CD4-positive, CD25-positive, alpha-beta regulatory T cell (primary cell): Measurements from ENCODE around the gene TAF1B. TPM values are rescaled to one million over a fixed set of nuclear protein-coding genes. Genes with fewer than 3 reads are reported as not detected.
A peak's percentile ranks its signal among the peaks of the same experiment; 100 is the strongest.

Experiments used
- ATAC-seq, 2 donors: fragments of 150-1000 bp; cut with Tn5 transposase; one replicate each; pipeline ENCODE4 v1.10.0; 2021; ENCODE audit warnings: low read depth in 2 of 2, moderate number of reproducible peaks in 2 of 2, moderate library complexity in 1 of 2
- DNase-seq, 3 donors: peaks; one replicate each; pipeline versions ENCODE4 v3.0.0 to v3.0.0-alpha.2; 2012 to 2022; ENCODE audit warnings: mixed read lengths in 1 of 3
- H3K27ac ChIP-seq: one replicate; pipeline ENCODE4 v1.7.0; 2013; ENCODE audit warnings: mild to moderate bottlenecking, low read length; ENCODE audit not compliant: insufficient read depth, poor library complexity, severe bottlenecking
- H3K27me3 ChIP-seq: one replicate; pipeline ENCODE4 v1.7.0; 2013; ENCODE audit warnings: low read length; ENCODE audit not compliant: control insufficient read depth, insufficient read depth
- H3K36me3 ChIP-seq: one replicate; pipeline ENCODE4 v1.7.0; 2013; ENCODE audit warnings: mild to moderate bottlenecking, low read length, moderate library complexity; ENCODE audit not compliant: control insufficient read depth, insufficient read depth
- H3K4me1 ChIP-seq: 2 replicates; pipeline ENCODE4 v1.7.0; 2013; ENCODE audit warnings: mild to moderate bottlenecking, low read length; ENCODE audit not compliant: insufficient read depth, control insufficient read depth, poor library complexity, severe bottlenecking
- H3K4me3 ChIP-seq: one replicate; pipeline ENCODE4 v1.7.0; 2013; ENCODE audit warnings: low read depth, mild to moderate bottlenecking, low read length, moderate library complexity
- H3K9me3 ChIP-seq, 2 experiments: 1 replicate in 1 of 2; 2 replicates in 1 of 2; pipeline ENCODE4 v1.7.0; 2013; ENCODE audit warnings: low read length in 2 of 2, mild to moderate bottlenecking in 1 of 2, moderate library complexity in 1 of 2; ENCODE audit not compliant: control insufficient read depth in 2 of 2
- H3K27ac Mint-ChIP-seq, 3 donors: one replicate each; pipeline ENCODE4 v1.8.0; 2020 to 2022; ENCODE audit warnings: mild to moderate bottlenecking in 3 of 3, mixed read lengths in 3 of 3, moderate library complexity in 2 of 3
- H3K27me3 Mint-ChIP-seq: one replicate; pipeline ENCODE4 v1.8.0; 2022; ENCODE audit warnings: mild to moderate bottlenecking, mixed read lengths
- H3K36me3 Mint-ChIP-seq: one replicate; pipeline ENCODE4 v1.8.0; 2020; ENCODE audit warnings: mixed read lengths
- H3K4me1 Mint-ChIP-seq, 4 donors: one replicate each; pipeline ENCODE4 v1.8.0; 2020 to 2022; ENCODE audit warnings: mixed read lengths in 4 of 4, mild to moderate bottlenecking in 1 of 4
- H3K4me3 Mint-ChIP-seq, 4 donors: one replicate each; pipeline ENCODE4 v1.8.0; 2020 to 2022; ENCODE audit warnings: mild to moderate bottlenecking in 4 of 4, mixed read lengths in 4 of 4, moderate library complexity in 3 of 4
- H3K9me3 Mint-ChIP-seq, 7 donors: one replicate each; pipeline ENCODE4 v1.8.0; 2020 to 2022; ENCODE audit warnings: mixed read lengths in 7 of 7, mild to moderate bottlenecking in 3 of 7, moderate library complexity in 2 of 7
- polyA plus RNA-seq, 4 donors: library from polyadenylated mRNA; unstranded; fragments of 300-500 nt; fragmentation: Illumina TruSeq; gene quantifications; one replicate each; pipeline ENCODE4 v1.2.3, GENCODE V29; 2021
- total RNA-seq: library from RNA; stranded (reverse); gene quantifications from one replicate; pipeline ENCODE4 v1.2.3, GENCODE V29; 2022

TAF1B gene
- total and polyA plus RNA-seq, 5 donors from 2014 or later, result 9.1 to 23.9 (median 12.0) TPM

DNA sequence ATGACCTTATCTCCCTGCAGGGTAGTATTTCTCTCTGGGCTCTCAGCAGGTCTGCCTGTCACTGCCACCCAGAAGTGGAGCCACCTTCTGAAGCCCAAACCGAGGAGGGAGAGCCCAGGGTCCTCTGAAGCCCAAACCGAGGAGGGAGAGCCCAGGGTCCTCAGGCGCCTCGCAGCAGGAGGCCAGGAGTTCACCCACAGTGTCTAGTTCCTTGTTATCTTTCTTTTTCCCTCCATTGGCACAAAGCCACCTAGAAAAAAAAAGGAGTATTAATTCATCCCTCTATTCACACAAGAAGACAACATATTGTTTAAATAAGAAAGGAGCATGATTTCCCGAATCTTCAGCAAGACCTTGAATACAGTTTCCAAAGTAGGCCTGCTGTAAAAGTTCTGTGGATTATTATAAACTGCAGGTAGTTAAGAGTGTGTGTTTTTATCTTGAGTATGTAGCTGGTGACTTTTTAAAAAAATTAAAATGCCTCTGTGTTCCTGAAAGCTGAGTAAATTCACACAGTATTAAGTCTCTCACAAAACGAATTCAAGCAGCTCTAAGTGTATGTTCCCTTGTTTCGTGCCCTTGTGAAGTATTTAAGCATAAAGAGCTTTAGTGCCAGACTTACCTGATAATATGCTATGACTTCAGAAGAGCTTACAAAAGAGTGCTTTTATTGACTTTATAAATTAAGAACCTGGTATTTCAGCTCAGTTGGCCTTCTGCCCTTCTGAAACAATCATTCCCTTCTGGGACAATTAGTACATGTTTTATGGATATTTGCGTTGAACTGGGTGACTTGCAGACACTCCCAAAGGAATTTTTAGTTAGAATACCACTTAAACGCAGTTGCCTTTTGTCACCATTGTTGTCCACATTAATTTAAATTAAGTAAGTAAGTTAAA is 96.6 kb downstream of the TAF1B start:
- Histone ChIP-seq H3K27ac (no peak overlapping the region), H3K27me3 (peaks cover 4% of the 10 kb centered on the region), H3K9me3 (no peaks in the 10 kb centered on the region), H3K4me3 (no peak overlapping the region), H3K4me1 (no peaks in the 10 kb centered on the region), H3K36me3 (peaks cover 4% of the 10 kb centered on the region)
- Mint-ChIP-seq H3K4me1 (peaks cover 0 to 5% (median 0%) of the 10 kb centered on the region in 4 donors), H3K27ac (no peak overlapping the region), H3K9me3 (no peaks in the 10 kb centered on the region), H3K36me3 (peaks cover 5% of the 10 kb centered on the region), H3K27me3 (no peaks in the 10 kb centered on the region), H3K4me3 (no peak overlapping the region)
- no peak for ATAC-seq
- DNase-seq, result no peak

DNA sequence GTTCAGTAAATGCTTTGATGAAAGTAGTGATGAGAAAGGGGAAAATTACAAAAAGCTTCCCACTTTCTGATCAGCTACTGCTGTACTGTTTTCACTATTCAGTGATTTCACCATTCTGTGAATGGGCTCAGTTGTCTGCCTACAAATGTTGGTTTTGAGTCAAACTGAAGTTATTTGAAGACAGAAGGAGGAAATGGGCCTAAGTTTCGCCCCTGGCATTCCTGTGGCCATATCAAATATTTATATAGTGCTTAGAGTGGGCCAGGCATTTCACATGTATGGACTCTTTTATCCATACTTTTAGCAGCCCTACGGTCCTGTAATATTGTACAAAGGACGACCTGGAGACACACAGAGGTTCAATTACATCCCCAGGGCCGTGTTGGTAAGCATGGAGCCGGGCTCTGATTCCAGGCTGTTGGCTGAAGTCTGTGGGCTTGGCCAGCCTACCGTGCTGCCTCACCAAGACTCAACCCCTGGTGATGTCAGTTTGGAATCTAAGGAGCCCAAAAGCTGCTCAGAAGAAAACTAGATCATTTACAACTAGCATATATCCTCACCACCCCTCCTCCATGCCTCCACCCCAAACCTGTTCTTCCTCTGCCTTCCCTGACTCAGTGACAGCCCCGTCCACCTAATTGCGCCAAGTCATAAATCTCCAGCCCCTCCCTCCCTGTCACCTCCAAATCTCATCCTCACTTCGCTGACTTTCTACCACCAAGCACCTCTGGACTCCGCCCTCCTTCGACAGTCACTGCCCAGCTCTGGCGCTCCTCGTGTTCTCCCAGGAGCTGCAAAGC is 98.1 kb downstream of the TAF1B start:
- peaks cover 16% of the 10 kb centered on the region for H3K27me3 ChIP-seq
- ATAC-seq, result no peak
- Mint-ChIP-seq H3K4me3 (no peak overlapping the region), H3K27ac (no peak overlapping the region), H3K27me3 (peaks cover 10% of the 10 kb centered on the region), H3K4me1 (no peaks in the 10 kb centered on the region), H3K9me3 (no peaks in the 10 kb centered on the region), H3K36me3 (no peaks in the 10 kb centered on the region)
- no peak for DNase-seq
- no peak overlapping the region for H3K4me3 ChIP-seq
- no peak overlapping the region for H3K27ac ChIP-seq
- no peaks in the 10 kb centered on the region for H3K4me1 ChIP-seq
- no peaks in the 10 kb centered on the region for H3K9me3 ChIP-seq
- H3K36me3 ChIP-seq, result no peaks in the 10 kb centered on the region

DNA sequence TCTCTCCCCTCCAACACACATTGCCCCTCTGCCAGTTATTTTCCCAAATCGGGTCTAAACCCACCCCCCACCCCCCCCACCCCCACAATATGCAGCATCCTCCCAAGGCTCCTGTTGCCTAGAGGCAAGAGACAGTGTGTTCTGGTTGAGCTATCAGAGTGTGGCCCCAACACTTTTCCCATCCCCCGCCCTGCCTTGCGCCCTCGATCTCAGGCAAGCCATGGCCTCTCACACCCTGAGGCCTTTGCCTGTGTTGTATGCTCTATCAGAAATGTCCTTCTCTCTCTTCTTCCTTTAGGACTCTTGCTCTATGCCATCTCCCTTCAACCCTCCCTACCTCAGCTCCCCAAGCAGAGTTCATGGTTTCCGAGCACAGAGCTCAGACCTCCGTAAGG is 98.7 kb downstream of the TAF1B start:
- Histone ChIP-seq H3K4me1 (no peaks in the 10 kb centered on the region), H3K36me3 (no peaks in the 10 kb centered on the region), H3K27me3 (peaks cover 16% of the 10 kb centered on the region), H3K27ac (no peak overlapping the region), H3K4me3 (no peak overlapping the region), H3K9me3 (no peaks in the 10 kb centered on the region)
- Mint-ChIP-seq H3K36me3 (no peaks in the 10 kb centered on the region), H3K27me3 (peaks cover 16% of the 10 kb centered on the region), H3K27ac (no peak overlapping the region), H3K4me3 (no peak overlapping the region), H3K9me3 (no peaks in the 10 kb centered on the region), H3K4me1 (no peaks in the 10 kb centered on the region)
- ATAC-seq, result no peak
- DNase-seq, result no peak

DNA sequence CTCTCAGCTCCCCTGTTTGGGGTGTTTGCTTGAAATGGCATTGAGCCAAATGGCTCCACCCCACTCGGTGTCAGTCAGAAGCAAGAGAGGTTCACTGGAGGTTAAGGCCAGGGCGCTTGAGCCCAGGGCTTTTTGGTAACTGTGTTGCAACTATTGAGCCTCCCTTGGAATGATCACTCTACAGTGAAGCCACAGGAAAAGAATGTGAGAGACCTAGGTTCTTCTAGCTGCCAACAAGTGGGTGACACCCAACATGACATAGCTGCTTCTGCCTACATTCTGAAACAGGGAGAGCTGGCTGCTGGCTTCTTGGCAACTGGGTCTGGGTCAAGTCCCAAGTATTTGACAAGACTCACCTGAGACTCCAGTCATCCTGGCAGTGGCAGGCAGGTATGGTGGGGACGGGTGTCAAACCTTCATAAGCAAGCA is 101.1 kb downstream of the TAF1B start:
- H3K27me3 Mint-ChIP-seq, result peaks cover 31% of the 10 kb centered on the region
- no peaks in the 10 kb centered on the region for H3K9me3 Mint-ChIP-seq
- H3K4me3 Mint-ChIP-seq, result no peak overlapping the region
- peaks cover 16% of the 10 kb centered on the region for H3K27me3 ChIP-seq
- DNase-seq (no peak), ATAC-seq (no peak)
- H3K4me1 Mint-ChIP-seq, result peaks cover 0 to 5% (median 0%) of the 10 kb centered on the region in 4 donors
- H3K4me3 ChIP-seq, result no peak overlapping the region
- H3K36me3 ChIP-seq, result no peaks in the 10 kb centered on the region
- no peak overlapping the region for H3K27ac Mint-ChIP-seq
- no peak overlapping the region for H3K27ac ChIP-seq
- H3K4me1 ChIP-seq, result no peaks in the 10 kb centered on the region
- H3K9me3 ChIP-seq, result no peaks in the 10 kb centered on the region
- H3K36me3 Mint-ChIP-seq, result no peaks in the 10 kb centered on the region

DNA sequence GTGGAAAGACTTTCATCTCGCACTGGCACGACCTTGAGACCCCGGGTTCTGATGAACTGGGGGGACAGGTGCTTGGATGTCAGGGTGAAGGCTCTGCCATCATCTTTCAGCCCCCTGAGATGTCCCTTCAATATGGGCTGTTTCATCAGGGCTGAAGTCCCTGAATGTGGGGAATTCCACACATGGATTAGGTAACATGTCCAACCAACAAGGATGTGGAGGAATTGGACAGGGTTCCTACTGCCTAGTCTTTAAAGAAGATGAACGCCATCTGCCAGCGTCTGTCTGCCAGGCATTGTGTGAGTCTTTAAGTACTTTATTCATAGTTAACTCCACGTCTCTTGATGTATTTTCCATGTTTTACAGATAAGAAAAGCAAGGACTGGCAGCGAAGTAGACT is 102.3 kb downstream of the TAF1B start:
- Mint-ChIP-seq H3K4me3 (no peak overlapping the region), H3K27me3 (peaks cover 41% of the 10 kb centered on the region), H3K9me3 (peaks cover 0 to 2% (median 0%) of the 10 kb centered on the region in 7 donors), H3K4me1 (peaks cover 0 to 10% (median 6%) of the 10 kb centered on the region in 4 donors), H3K36me3 (no peaks in the 10 kb centered on the region), H3K27ac (no peak overlapping the region)
- H3K27me3 ChIP-seq, result peaks cover 16% of the 10 kb centered on the region
- peaks cover 4% of the 10 kb centered on the region for H3K4me1 ChIP-seq
- H3K27ac ChIP-seq, result no peak overlapping the region
- H3K4me3 ChIP-seq, result no peak overlapping the region
- DNase-seq, result no peak
- H3K36me3 ChIP-seq, result no peaks in the 10 kb centered on the region
- H3K9me3 ChIP-seq, result no peaks in the 10 kb centered on the region
- ATAC-seq, result no peak

DNA sequence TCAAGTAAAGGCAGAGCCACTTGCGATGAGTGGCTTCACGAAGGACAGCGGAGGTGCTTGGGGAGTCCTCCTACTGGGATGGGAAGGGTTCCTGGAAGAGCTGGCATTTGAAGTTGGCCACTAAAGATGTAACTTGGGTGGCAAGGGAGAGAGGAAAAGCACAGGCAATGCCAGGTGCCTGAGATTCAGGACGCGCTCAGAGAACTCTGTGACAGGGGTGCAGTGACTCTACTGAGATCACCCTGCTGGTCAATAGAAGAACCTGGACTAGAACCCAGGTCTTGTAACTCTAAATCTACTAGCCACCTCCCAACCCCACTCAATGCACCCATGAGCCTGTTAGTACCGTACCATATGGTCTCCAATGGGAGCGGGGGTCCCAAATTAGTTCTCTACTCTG is 102.8 kb downstream of the TAF1B start:
- no peak overlapping the region for H3K4me3 Mint-ChIP-seq
- H3K4me3 ChIP-seq, result no peak overlapping the region
- H3K36me3 ChIP-seq, result no peaks in the 10 kb centered on the region
- H3K27me3 ChIP-seq, result peaks cover 16% of the 10 kb centered on the region
- H3K27ac ChIP-seq, result no peak overlapping the region
- DNase-seq (no peak), ATAC-seq (no peak)
- H3K9me3 ChIP-seq, result no peaks in the 10 kb centered on the region
- H3K9me3 Mint-ChIP-seq, result peaks cover 0 to 2% (median 0%) of the 10 kb centered on the region in 7 donors
- H3K27me3 Mint-ChIP-seq, result peaks cover 42% of the 10 kb centered on the region
- peaks cover 6% of the 10 kb centered on the region for H3K4me1 ChIP-seq
- no peaks in the 10 kb centered on the region for H3K36me3 Mint-ChIP-seq
- H3K27ac Mint-ChIP-seq, result no peak overlapping the region
- H3K4me1 Mint-ChIP-seq, result peaks cover 0 to 10% (median 6%) of the 10 kb centered on the region in 4 donors

DNA sequence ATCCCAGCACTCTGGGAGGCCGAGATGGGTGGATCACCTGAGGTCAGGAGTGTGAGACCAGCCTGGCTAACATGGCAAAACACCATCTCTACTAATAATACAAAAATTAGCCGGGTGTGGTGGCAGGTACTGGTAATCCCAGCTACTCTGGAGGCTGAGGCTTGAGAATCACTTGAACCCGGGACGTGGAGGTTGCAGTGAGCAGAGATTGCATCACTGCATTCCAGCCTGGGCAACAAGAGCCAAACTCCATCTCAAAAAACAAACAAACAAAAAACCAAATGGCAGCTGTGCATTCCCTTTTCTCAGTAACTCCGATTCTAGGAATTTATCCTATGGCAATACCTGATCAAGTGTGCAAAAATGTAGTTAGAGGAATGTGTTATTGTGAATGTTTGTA is 103.5 kb downstream of the TAF1B start:
- Mint-ChIP-seq H3K27ac (no peak overlapping the region), H3K4me3 (peak overlapping the region in 1 of 4 donors; percentile 52), H3K27me3 (peaks cover 42% of the 10 kb centered on the region), H3K9me3 (peaks cover 0 to 2% (median 0%) of the 10 kb centered on the region in 7 donors), H3K36me3 (no peaks in the 10 kb centered on the region), H3K4me1 (peaks cover 0 to 10% (median 6%) of the 10 kb centered on the region in 4 donors)
- no peak for ATAC-seq
- H3K27me3 ChIP-seq, result peaks cover 16% of the 10 kb centered on the region
- no peak overlapping the region for H3K27ac ChIP-seq
- H3K4me1 ChIP-seq, result peaks cover 6% of the 10 kb centered on the region
- H3K36me3 ChIP-seq, result no peaks in the 10 kb centered on the region
- no peak overlapping the region for H3K4me3 ChIP-seq
- DNase-seq, result no peak
- H3K9me3 ChIP-seq, result no peaks in the 10 kb centered on the region
